Measurements from ENCODE around the gene DIABLO. TPM values are rescaled to one million over a fixed set of nuclear protein-coding genes. Genes with fewer than 3 reads are reported as not detected.

DIABLO gene
- polyA plus RNA-seq, 1 of the 3 experiments (the other 2 are of a cell fraction) = 78.9 TPM

- TF ChIP-seq PBX3 (IDR thresholded peaks at IDR 0.05) = no peak
- no peak for TF ChIP-seq CHD2 (IDR thresholded peaks at IDR 0.05; ENCODE audit: low read length, partially characterized antibody)
- TF ChIP-seq, protein P1, sequence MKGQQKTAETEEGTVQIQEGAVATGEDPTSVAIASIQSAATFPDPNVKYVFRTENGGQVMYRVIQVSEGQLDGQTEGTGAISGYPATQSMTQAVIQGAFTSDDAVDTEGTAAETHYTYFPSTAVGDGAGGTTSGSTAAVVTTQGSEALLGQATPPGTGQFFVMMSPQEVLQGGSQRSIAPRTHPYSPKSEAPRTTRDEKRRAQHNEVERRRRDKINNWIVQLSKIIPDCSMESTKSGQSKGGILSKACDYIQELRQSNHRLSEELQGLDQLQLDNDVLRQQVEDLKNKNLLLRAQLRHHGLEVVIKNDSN (IDR thresholded peaks at IDR 0.05; ENCODE audit: borderline replicate concordance, low read depth) = no peak
- TF ChIP-seq JUND (IDR thresholded peaks at IDR 0.05) = no peak
- no peak for TF ChIP-seq POLR2AphosphoS5 (IDR thresholded peaks at IDR 0.05; ENCODE audit: low read depth, low read length)
These were observed 40.8 kb downstream of the DIABLO start (continued) for GRCh38 chr12:122185079-122185478.

DNA sequence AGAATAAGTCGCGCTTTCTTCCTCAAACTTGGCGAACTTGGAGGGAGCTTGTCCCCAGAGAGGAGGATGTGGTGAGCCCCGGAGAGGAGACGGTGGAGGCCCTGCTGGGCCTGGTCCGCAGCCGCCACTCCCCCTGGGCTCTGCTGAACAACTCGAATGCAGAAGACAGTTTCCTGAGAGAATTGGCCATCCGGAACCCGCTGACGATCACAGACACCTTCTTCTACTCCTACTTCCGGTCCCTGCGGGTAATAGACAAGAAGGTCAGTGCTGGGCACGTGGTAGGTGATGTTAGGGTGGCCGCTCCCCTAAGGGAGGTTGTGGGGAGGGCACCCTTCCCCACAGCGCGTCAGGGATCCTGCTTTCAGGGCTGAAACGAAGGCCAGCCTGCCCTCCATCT lies 41.3 kb downstream of the DIABLO start:
- Histone ChIP-seq H3K4me1 (ENCODE audit: control insufficient read depth in 1 of 2, insufficient read depth in 2 of 2, low read depth in 1 of 2, low read length in 1 of 2) (no peaks in the 10 kb centered on the region; a peak in 1 of 4 replicates), H3K4me3 (ENCODE audit: low read depth in 2 of 2, low read length in 1 of 2) (no peak overlapping the region), H3K36me3 (replicated peaks in 1 of 2; ENCODE audit: control insufficient read depth in 1 of 2, insufficient read depth in 2 of 2, low read length in 1 of 2) (no peaks in the 10 kb centered on the region), H3F3A (replicated peaks; ENCODE audit: insufficient read depth) (peaks cover 5% of the 10 kb centered on the region), H3K27me3 (ENCODE audit: insufficient read depth) (no peaks in the 10 kb centered on the region), H3K79me2 (ENCODE audit: insufficient read depth) (no peaks in the 10 kb centered on the region), H3K9ac (no peak overlapping the region), H2AFZ (ENCODE audit: low read depth) (no peak overlapping the region), H3K9me3 (no peaks in the 10 kb centered on the region), H3K27ac (ENCODE audit: low read depth in 2 of 2, low read length in 1 of 2) (no peak overlapping the region), H4K20me1 (ENCODE audit: insufficient read depth) (no peaks in the 10 kb centered on the region), H3K9me2 (no peaks in the 10 kb centered on the region), H3K4me2 (no peak overlapping the region)
- ChIA-PET POLR2A (no interaction called here), CTCF (interaction anchor here (1.4 to 2.0 kb wide), 2 partner anchors 61 to 172 kb away, joined by 4 to 5 read pairs; no protein-coding TSS in a partner anchor)
- whole genome bisulfite sequencing (ENCODE audit: low lambda C conversion rate) = 95% methylated on average over 17 of the region's 18 CpGs
- DNase-seq = no peak
- no peak for TF ChIP-seq ELF1 (IDR thresholded peaks at IDR 0.05)

GRCh38 chr12:122183588-122183940 lies 42.3 kb downstream of the DIABLO start:
- no peak overlapping the region for H3K9ac ChIP-seq

More at GRCh38 chr12:122183588-122183940, 42.3 kb downstream of the DIABLO start:
- H3F3A ChIP-seq (replicated peaks; ENCODE audit: insufficient read depth) = peaks cover 5% of the 10 kb centered on the region
- DNase-seq = no peak
- H3K4me1 ChIP-seq (ENCODE audit: control insufficient read depth in 1 of 2, insufficient read depth in 2 of 2, low read depth in 1 of 2, low read length in 1 of 2) = no peaks in the 10 kb centered on the region; a peak in 1 of 4 replicates
- ChIA-PET POLR2A (no interaction called here), CTCF (interaction anchor here (1.1 to 2.2 kb wide), 4 partner anchors 8 to 172 kb away, joined by 3 to 14 read pairs (median 4); no protein-coding TSS in a partner anchor)
- 89% methylated on average over 8 of the region's 10 CpGs for WGBS (ENCODE audit: low lambda C conversion rate)
- H3K4me2 ChIP-seq = no peak overlapping the region; the same call in 1 of the 2 replicates
- H3K27ac ChIP-seq (ENCODE audit: low read depth in 2 of 2, low read length in 1 of 2) = no peak overlapping the region
- H3K79me2 ChIP-seq (ENCODE audit: insufficient read depth) = no peaks in the 10 kb centered on the region
- H3K27me3 ChIP-seq (ENCODE audit: insufficient read depth) = no peaks in the 10 kb centered on the region
- no peaks in the 10 kb centered on the region for H4K20me1 ChIP-seq (ENCODE audit: insufficient read depth)
- no peaks in the 10 kb centered on the region for H3K9me3 ChIP-seq
- no peaks in the 10 kb centered on the region for H3K36me3 ChIP-seq (replicated peaks in 1 of 2; ENCODE audit: control insufficient read depth in 1 of 2, insufficient read depth in 2 of 2, low read length in 1 of 2)
- no peak overlapping the region for H3K4me3 ChIP-seq (ENCODE audit: low read depth in 2 of 2, low read length in 1 of 2)
- TF ChIP-seq NRF1 (IDR thresholded peaks at IDR 0.05; ENCODE audit: low read depth, low read length) (no peak), USF2 (IDR thresholded peaks at IDR 0.05; ENCODE audit: borderline replicate concordance, low read depth, low read length) (no peak), MAX (IDR thresholded peaks at IDR 0.05; ENCODE audit: low read depth) (no peak), RAD21 (IDR thresholded peaks at IDR 0.05; ENCODE audit: low read length) (no peak), CHD2 (IDR thresholded peaks at IDR 0.05; ENCODE audit: low read length, partially characterized antibody) (no peak), TAF1 (IDR thresholded peaks at IDR 0.05; ENCODE audit: borderline replicate concordance, low read depth, low read length) (no peak)
- H3K9me2 ChIP-seq = no peaks in the 10 kb centered on the region
- H2AFZ ChIP-seq (ENCODE audit: low read depth) = no peak overlapping the region
